ENCODE measurements around the gene METTL26. TPM values are rescaled to one million over a fixed set of nuclear protein-coding genes. Genes with fewer than 3 reads are reported as not detected.

The METTL26 gene
- total RNA-seq, 1 experiment from 2014 or later: 115 TPM

GRCh38 chr16:608019-608418, 28.1 kb downstream of the METTL26 start (continued):
- TF ChIP-seq, protein P1, sequence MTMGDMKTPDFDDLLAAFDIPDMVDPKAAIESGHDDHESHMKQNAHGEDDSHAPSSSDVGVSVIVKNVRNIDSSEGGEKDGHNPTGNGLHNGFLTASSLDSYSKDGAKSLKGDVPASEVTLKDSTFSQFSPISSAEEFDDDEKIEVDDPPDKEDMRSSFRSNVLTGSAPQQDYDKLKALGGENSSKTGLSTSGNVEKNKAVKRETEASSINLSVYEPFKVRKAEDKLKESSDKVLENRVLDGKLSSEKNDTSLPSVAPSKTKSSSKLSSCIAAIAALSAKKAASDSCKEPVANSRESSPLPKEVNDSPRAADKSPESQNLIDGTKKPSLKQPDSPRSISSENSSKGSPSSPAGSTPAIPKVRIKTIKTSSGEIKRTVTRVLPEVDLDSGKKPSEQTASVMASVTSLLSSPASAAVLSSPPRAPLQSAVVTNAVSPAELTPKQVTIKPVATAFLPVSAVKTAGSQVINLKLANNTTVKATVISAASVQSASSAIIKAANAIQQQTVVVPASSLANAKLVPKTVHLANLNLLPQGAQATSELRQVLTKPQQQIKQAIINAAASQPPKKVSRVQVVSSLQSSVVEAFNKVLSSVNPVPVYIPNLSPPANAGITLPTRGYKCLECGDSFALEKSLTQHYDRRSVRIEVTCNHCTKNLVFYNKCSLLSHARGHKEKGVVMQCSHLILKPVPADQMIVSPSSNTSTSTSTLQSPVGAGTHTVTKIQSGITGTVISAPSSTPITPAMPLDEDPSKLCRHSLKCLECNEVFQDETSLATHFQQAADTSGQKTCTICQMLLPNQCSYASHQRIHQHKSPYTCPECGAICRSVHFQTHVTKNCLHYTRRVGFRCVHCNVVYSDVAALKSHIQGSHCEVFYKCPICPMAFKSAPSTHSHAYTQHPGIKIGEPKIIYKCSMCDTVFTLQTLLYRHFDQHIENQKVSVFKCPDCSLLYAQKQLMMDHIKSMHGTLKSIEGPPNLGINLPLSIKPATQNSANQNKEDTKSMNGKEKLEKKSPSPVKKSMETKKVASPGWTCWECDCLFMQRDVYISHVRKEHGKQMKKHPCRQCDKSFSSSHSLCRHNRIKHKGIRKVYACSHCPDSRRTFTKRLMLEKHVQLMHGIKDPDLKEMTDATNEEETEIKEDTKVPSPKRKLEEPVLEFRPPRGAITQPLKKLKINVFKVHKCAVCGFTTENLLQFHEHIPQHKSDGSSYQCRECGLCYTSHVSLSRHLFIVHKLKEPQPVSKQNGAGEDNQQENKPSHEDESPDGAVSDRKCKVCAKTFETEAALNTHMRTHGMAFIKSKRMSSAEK (CRISPR knock-in tag; IDR thresholded peaks at IDR 0.05; ENCODE audit: borderline replicate concordance): no peak
- no peak for TF ChIP-seq E2F1 (CRISPR knock-in tag; IDR thresholded peaks at IDR 0.05)
- TF ChIP-seq JAZF1 (CRISPR knock-in tag; IDR thresholded peaks at IDR 0.05): no peak
- no peak for TF ChIP-seq E2F4 (CRISPR knock-in tag; IDR thresholded peaks at IDR 0.05; ENCODE audit: borderline replicate concordance, low read depth)
- TF ChIP-seq PRRX2 (CRISPR knock-in tag; IDR thresholded peaks at IDR 0.05): no peak
- TF ChIP-seq ZNF263 (CRISPR knock-in tag; IDR thresholded peaks at IDR 0.05; ENCODE audit: low read depth): no peak
- no peak for TF ChIP-seq SMAD3 (CRISPR knock-in tag; IDR thresholded peaks at IDR 0.05; ENCODE audit: borderline replicate concordance)
- TF ChIP-seq ZNF317 (CRISPR knock-in tag; IDR thresholded peaks at IDR 0.05; ENCODE audit: borderline replicate concordance, low read depth): no peak
- TF ChIP-seq, protein P2, sequence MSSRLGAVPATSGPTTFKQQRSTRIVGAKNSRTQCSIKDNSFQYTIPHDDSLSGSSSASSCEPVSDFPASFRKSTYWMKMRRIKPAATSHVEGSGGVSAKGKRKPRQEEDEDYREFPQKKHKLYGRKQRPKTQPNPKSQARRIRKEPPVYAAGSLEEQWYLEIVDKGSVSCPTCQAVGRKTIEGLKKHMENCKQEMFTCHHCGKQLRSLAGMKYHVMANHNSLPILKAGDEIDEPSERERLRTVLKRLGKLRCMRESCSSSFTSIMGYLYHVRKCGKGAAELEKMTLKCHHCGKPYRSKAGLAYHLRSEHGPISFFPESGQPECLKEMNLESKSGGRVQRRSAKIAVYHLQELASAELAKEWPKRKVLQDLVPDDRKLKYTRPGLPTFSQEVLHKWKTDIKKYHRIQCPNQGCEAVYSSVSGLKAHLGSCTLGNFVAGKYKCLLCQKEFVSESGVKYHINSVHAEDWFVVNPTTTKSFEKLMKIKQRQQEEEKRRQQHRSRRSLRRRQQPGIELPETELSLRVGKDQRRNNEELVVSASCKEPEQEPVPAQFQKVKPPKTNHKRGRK (CRISPR knock-in tag; IDR thresholded peaks at IDR 0.05; ENCODE audit: borderline replicate concordance): no peak
- no peak for TF ChIP-seq FOXP1 (CRISPR knock-in tag; IDR thresholded peaks at IDR 0.05; ENCODE audit: borderline replicate concordance)
- no peak for TF ChIP-seq E2F5 (CRISPR knock-in tag; IDR thresholded peaks at IDR 0.05)
- TF ChIP-seq USF2 (CRISPR knock-in tag; IDR thresholded peaks at IDR 0.05): no peak
- TF ChIP-seq AFF4 (CRISPR knock-in tag; IDR thresholded peaks at IDR 0.05; ENCODE audit: borderline replicate concordance): no peak
- no peak for TF ChIP-seq ZNF219 (CRISPR knock-in tag; IDR thresholded peaks at IDR 0.05; ENCODE audit: borderline replicate concordance)
- TF ChIP-seq, protein P3, sequence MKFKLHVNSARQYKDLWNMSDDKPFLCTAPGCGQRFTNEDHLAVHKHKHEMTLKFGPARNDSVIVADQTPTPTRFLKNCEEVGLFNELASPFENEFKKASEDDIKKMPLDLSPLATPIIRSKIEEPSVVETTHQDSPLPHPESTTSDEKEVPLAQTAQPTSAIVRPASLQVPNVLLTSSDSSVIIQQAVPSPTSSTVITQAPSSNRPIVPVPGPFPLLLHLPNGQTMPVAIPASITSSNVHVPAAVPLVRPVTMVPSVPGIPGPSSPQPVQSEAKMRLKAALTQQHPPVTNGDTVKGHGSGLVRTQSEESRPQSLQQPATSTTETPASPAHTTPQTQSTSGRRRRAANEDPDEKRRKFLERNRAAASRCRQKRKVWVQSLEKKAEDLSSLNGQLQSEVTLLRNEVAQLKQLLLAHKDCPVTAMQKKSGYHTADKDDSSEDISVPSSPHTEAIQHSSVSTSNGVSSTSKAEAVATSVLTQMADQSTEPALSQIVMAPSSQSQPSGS (CRISPR knock-in tag; IDR thresholded peaks at IDR 0.05; ENCODE audit: borderline replicate concordance, low read depth): no peak

Measured in WTC11 (cell line).